ENCODE data around the gene FREM2.

FREM2 gene

GRCh38 chr13:38898481-38898880, 211.6 kb downstream of the FREM2 start:
- ATAC-seq (no peak), DNase-seq (no peak)
- Mint-ChIP-seq H3K9me3 (no peaks in the 10 kb centered on the region), H3K4me1 (no peaks in the 10 kb centered on the region), H3K27ac (no peak overlapping the region), H3K27me3 (no peaks in the 10 kb centered on the region), H3K4me3 (no peak overlapping the region), H3K36me3 (ENCODE audit: low read depth) (no peaks in the 10 kb centered on the region)

GRCh38 chr13:38899571-38899970, 212.7 kb downstream of the FREM2 start:
- Mint-ChIP-seq H3K27ac (no peak overlapping the region), H3K36me3 (ENCODE audit: low read depth) (no peaks in the 10 kb centered on the region), H3K4me1 (no peaks in the 10 kb centered on the region), H3K27me3 (no peaks in the 10 kb centered on the region), H3K4me3 (no peak overlapping the region), H3K9me3 (no peaks in the 10 kb centered on the region)
- ATAC-seq = no peak
- no peak for DNase-seq

- Mint-ChIP-seq H3K36me3 (ENCODE audit: low read depth) (no peaks in the 10 kb centered on the region), H3K4me1 (no peaks in the 10 kb centered on the region), H3K9me3 (no peaks in the 10 kb centered on the region), H3K27me3 (no peaks in the 10 kb centered on the region), H3K4me3 (no peak overlapping the region), H3K27ac (no peak overlapping the region)
- DNase-seq (no peak), ATAC-seq (no peak)
Measured at GRCh38 chr13:38900188-38900587, 213.3 kb downstream of the FREM2 start.

- Mint-ChIP-seq H3K9me3 (no peaks in the 10 kb centered on the region), H3K27ac (no peak overlapping the region)
Measured at GRCh38 chr13:38902551-38902950, 215.7 kb downstream of the FREM2 start.

GRCh38 chr13:38905081-38905480, 218.2 kb downstream of the FREM2 start:
- DNase-seq (no peak), ATAC-seq (no peak)
- H3K36me3 Mint-ChIP-seq (ENCODE audit: low read depth) = no peaks in the 10 kb centered on the region
- no peaks in the 10 kb centered on the region for H3K4me1 Mint-ChIP-seq
- H3K27me3 Mint-ChIP-seq = no peaks in the 10 kb centered on the region
- H3K27ac Mint-ChIP-seq = no peak overlapping the region
- no peaks in the 10 kb centered on the region for H3K9me3 Mint-ChIP-seq
- no peak overlapping the region for H3K4me3 Mint-ChIP-seq

More at GRCh38 chr13:38902551-38902950, 215.7 kb downstream of the FREM2 start:
- H3K27me3 Mint-ChIP-seq = no peaks in the 10 kb centered on the region
- no peak overlapping the region for H3K4me3 Mint-ChIP-seq
- ATAC-seq (no peak), DNase-seq (no peak)
- H3K4me1 Mint-ChIP-seq = no peaks in the 10 kb centered on the region
- H3K36me3 Mint-ChIP-seq (ENCODE audit: low read depth) = no peaks in the 10 kb centered on the region

GRCh38 chr13:38905861-38906260, 219.0 kb downstream of the FREM2 start:
- ATAC-seq (no peak), DNase-seq (no peak)
- Mint-ChIP-seq H3K9me3 (no peaks in the 10 kb centered on the region), H3K4me1 (no peaks in the 10 kb centered on the region), H3K36me3 (ENCODE audit: low read depth) (no peaks in the 10 kb centered on the region), H3K27ac (no peak overlapping the region), H3K27me3 (peaks cover 3% of the 10 kb centered on the region), H3K4me3 (no peak overlapping the region)

GRCh38 chr13:38908574-38908973, 221.7 kb downstream of the FREM2 start:
- no peak for DNase-seq
- no peak for ATAC-seq
- no peak overlapping the region for H3K27ac Mint-ChIP-seq
- H3K4me3 Mint-ChIP-seq = no peak overlapping the region
- H3K4me1 Mint-ChIP-seq = no peaks in the 10 kb centered on the region
- H3K36me3 Mint-ChIP-seq (ENCODE audit: low read depth) = no peaks in the 10 kb centered on the region
- H3K27me3 Mint-ChIP-seq = peaks cover 8% of the 10 kb centered on the region
- no peaks in the 10 kb centered on the region for H3K9me3 Mint-ChIP-seq

GRCh38 chr13:38914070-38914469, 227.2 kb downstream of the FREM2 start:
- DNase-seq = no peak
- Mint-ChIP-seq H3K36me3 (ENCODE audit: low read depth) (no peaks in the 10 kb centered on the region), H3K4me1 (no peaks in the 10 kb centered on the region), H3K27ac (no peak overlapping the region), H3K27me3 (peaks cover 13% of the 10 kb centered on the region), H3K4me3 (no peak overlapping the region), H3K9me3 (no peaks in the 10 kb centered on the region)
- ATAC-seq = no peak

GRCh38 chr13:38921081-38921480, 234.2 kb downstream of the FREM2 start:
- no peaks in the 10 kb centered on the region for H3K36me3 Mint-ChIP-seq (ENCODE audit: low read depth)
- no peak for DNase-seq
- no peak overlapping the region for H3K27ac Mint-ChIP-seq
- H3K27me3 Mint-ChIP-seq = peaks cover 28% of the 10 kb centered on the region
- no peak overlapping the region for H3K4me3 Mint-ChIP-seq
- H3K9me3 Mint-ChIP-seq = no peaks in the 10 kb centered on the region
- ATAC-seq = no peak
- H3K4me1 Mint-ChIP-seq = no peaks in the 10 kb centered on the region

- no peaks in the 10 kb centered on the region for H3K9me3 Mint-ChIP-seq
- H3K27ac Mint-ChIP-seq = no peak overlapping the region
- DNase-seq = no peak
- H3K4me3 Mint-ChIP-seq = no peak overlapping the region
- no peak for ATAC-seq
- no peaks in the 10 kb centered on the region for H3K4me1 Mint-ChIP-seq
- H3K36me3 Mint-ChIP-seq (ENCODE audit: low read depth) = no peaks in the 10 kb centered on the region
- H3K27me3 Mint-ChIP-seq = peaks cover 33% of the 10 kb centered on the region
Measured at GRCh38 chr13:38922170-38922569, 235.3 kb downstream of the FREM2 start.

- no peak for ATAC-seq
- Mint-ChIP-seq H3K4me1 (no peaks in the 10 kb centered on the region), H3K27me3 (peaks cover 13% of the 10 kb centered on the region), H3K27ac (no peak overlapping the region), H3K36me3 (ENCODE audit: low read depth) (no peaks in the 10 kb centered on the region), H3K4me3 (no peak overlapping the region), H3K9me3 (no peaks in the 10 kb centered on the region)
- DNase-seq = no peak
Measured at GRCh38 chr13:38933786-38934185, 246.9 kb downstream of the FREM2 start.

Measured in activated naive CD8-positive, alpha-beta T cell treated with anti-CD3 and anti-CD28 coated beads, Interleukin-2, amount 50 U/mL, for 24 hours (primary cell).